Kidney tubule cell (primary cell): ENCODE measurements around the gene PPP1R12C.

Experiments
- DNase-seq: peaks from one replicate; pipeline ENCODE4 v3.0.0-alpha.2; 2018; ENCODE audit warnings: low spot score

PPP1R12C gene

GRCh38 chr19:55089342-55089944 is 28.0 kb downstream of the PPP1R12C start:
- no peak for DNase-seq

GRCh38 chr19:55088543-55089341 is 28.7 kb downstream of the PPP1R12C start:
- peak; percentile 67 for DNase-seq

GRCh38 chr19:55088021-55088451 is 29.4 kb downstream of the PPP1R12C start:
- no peak for DNase-seq

GRCh38 chr19:55087542-55087901 is 29.9 kb downstream of the PPP1R12C start:
- DNase-seq: no peak

- peak; percentile 91 for DNase-seq
Observed at GRCh38 chr19:55086730-55087541, 30.5 kb downstream of the PPP1R12C start.

- DNase-seq: no peak
Observed at GRCh38 chr19:55085923-55086715, 31.3 kb downstream of the PPP1R12C start.

GRCh38 chr19:55084416-55084815 is 33.0 kb downstream of the PPP1R12C start:
- no peak for DNase-seq

- DNase-seq: no peak
Observed at GRCh38 chr19:55083004-55083850, 34.2 kb downstream of the PPP1R12C start.

GRCh38 chr19:55082020-55082851 is 35.2 kb downstream of the PPP1R12C start:
- no peak for DNase-seq

GRCh38 chr19:55081770-55082019 is 35.7 kb downstream of the PPP1R12C start:
- no peak for DNase-seq

- DNase-seq: peak; percentile 47
Observed at GRCh38 chr19:55080968-55081769, 36.3 kb downstream of the PPP1R12C start.

- DNase-seq: peak; percentile 48
Observed at GRCh38 chr19:55080121-55080967, 37.1 kb downstream of the PPP1R12C start.

GRCh38 chr19:55079400-55080038 is 37.9 kb downstream of the PPP1R12C start:
- DNase-seq: no peak

GRCh38 chr19:55078996-55079395 is 38.4 kb downstream of the PPP1R12C start:
- no peak for DNase-seq

- DNase-seq: no peak
Observed at GRCh38 chr19:55077106-55077505, 40.3 kb downstream of the PPP1R12C start.

GRCh38 chr19:55076321-55076720 is 41.1 kb downstream of the PPP1R12C start:
- DNase-seq: no peak

- DNase-seq: peak; percentile 85
Observed at GRCh38 chr19:55075371-55075998, 42.0 kb downstream of the PPP1R12C start, which contains the start of gene EPS8L1. Gene EPS8L1, plus strand, starts transcription at chr19:55075869. Its CDS starts 576 bp downstream, at chr19:55076445.
